ENCODE data around the gene CD248.
"Not testable (repeated sequence)": the region's sequence is repeated elsewhere in the genome, so short reads cannot be mapped to it uniquely, and the experiment has no call there.

Gene CD248

DNA sequence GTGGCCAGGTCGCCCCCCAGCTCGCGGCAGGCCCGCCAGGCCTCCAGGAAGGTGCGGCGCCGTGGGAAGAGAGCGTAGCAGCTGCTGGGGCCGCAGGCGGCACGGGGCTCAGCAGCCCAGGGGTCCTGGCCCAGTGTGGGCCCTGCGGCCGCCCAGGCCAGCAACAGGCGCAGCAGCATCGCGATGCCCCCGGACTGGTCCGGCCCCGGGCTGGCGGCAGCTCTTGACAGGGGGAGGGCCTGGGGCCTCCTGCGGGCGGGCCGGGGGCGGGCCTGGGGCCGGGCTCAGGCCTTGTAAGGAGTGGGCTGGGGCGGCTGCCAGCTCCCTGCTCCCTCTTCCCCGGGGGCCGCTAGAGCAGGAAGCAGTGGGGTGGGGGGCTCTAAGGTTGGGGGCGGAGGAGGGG lies at the start of gene CD248:
TSS of gene CD248 (minus strand) at position 196 of the 403 bp plus-strand sequence. CDS start at position 179, 17 bp downstream.
- no peak for DNase-seq

- DNase-seq: no peak
These were observed 49.1 kb upstream of the CD248 start for GRCh38 chr11:66365711-66366619.

- DNase-seq: no peak
These were observed 48.3 kb upstream of the CD248 start for GRCh38 chr11:66365166-66365565.

DNA sequence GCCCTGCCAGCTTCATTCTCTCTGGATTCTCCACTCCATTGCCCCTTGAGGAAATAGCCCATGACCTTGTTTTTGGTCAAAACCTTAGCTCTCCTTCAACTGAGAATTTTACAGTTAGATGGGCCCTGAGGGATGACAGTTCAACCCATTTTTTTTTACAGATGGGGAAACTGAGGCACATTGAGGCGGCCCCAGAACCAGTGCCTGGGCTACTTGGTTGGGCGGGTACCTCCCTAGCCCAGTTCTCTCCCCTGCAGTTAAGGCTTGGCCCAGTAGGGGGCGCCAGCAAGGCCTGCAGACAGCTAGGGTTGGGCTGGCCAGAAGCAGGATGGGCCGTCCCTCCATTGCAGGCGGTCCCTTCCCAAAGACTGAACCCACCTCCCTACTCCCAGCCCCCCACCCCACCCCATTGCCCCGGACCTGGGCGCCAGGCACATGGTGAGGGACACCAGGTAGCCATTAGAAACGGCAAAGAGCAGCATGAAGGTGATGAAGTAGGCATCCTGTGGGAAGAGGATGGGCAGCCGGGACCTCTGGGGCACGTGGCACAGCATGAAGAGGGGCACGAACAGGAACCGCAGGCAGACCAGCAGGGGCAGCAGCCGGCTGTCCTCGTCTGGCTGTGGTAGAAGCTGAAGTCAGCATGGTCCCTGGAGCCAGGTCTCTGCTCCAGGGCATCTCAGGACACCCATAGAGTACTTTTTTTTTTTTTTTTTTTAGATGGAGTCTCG lies 47.1 kb upstream of the CD248 start:
- DNase-seq: no peak

GRCh38 chr11:66363187-66363601 lies 46.4 kb upstream of the CD248 start:
- DNase-seq: no peak

DNA sequence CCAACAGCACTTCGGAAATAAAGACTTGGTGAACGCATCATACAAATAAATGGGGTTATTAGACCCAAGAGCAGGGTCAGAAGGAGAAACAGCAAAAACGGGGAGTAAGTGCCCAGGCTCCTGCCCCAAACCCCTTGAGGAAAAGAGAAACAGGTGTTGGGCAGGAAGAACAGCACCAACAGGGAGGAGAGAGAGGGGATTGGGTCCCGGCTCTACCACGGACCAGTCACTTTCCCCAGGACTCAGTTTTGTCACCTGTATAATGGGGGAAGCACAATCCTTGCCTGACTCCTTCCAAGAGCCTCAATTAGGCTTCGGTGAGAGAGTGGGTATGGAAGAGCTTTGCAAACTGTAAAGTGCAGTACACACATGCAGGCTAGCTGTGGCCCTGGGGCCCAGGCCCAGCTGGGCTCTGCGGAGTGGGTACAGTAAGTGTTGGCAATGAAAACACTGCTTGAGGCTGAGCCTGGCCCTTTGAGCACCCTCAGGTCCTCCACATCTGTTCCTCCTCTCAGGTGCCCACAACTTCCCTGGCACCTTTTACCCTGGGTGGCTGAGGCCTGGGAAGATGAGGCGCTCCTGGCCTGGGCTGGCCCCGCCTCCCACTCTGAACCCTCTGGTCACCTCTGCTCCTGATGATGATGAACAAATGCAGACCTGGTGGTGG lies 45.8 kb upstream of the CD248 start:
- no peak for DNase-seq

DNA sequence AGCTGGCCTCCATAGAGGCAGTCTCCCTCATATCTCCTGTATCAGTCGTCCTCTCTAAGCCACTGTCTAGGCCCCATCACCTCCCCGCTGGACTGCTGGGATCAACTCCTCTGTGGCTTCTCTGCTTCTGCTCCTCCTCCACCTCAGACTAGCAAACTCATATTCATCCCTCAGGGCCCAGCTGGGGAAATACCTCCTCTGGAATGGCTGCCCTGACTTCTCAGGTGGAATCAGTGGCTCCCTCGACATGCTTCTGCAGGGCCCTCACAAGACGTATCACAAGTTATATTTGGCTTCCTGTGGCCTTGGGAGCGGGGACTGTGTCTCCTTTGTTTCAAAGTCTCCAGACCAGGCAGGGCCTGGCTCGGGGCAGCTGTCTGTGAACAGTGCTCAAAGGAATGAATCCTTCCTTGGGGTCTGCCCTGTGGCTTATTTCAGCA lies 44.7 kb upstream of the CD248 start:
- DNase-seq: no peak

DNA sequence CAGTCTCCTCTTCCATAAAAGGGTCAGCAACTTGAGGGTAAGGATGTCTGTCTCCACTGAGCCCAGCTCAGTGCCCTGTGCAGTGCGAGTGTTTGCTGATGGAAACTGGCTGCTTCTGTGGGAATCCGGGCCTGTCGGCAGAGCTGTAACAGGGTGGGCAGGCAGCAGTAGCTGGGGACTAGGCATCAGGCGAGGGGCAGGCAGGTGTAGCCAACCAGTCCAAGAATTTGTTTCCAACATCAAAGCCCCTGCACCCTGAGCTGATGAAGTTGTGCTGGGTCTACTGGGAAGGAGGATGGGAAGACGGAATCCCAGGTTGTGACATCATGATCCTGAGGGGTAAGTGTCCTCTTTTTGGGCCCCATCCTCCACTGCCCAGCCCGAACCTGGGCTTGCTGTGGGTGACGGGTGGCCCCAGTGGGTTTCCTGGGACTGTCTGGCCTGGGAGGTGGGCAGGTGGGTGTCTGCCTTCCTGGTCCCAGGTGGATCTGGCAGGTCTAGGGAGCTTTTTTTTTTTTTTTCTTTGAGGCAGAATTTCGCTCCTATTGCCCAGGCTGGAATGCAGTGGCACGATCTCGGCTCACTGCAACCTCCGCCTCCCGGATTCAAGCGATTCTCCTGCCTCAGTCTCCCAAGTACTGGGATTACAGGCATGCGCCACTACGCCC lies 43.7 kb upstream of the CD248 start:
- no peak for DNase-seq

DNA sequence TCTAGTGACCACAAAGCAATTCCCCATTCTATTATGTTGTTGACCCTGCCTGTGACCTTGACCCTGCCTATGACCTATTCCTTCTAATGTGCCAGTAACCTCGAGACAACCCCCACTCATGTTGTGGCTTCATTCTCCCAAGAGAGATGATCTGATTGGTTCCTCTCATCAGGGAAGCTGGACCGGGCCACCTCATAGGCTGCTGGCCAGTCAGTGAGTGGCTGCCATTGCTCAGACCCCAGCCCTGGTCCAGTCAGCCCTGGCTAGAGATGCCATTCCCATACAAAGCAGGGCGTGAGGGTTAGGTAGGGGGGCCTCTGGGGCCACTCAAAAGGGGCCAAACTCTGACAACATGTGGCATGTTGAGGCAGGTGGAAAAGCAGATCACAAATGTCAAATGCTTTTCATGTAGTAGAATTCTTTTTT lies 42.8 kb upstream of the CD248 start:
- DNase-seq: no peak

DNA sequence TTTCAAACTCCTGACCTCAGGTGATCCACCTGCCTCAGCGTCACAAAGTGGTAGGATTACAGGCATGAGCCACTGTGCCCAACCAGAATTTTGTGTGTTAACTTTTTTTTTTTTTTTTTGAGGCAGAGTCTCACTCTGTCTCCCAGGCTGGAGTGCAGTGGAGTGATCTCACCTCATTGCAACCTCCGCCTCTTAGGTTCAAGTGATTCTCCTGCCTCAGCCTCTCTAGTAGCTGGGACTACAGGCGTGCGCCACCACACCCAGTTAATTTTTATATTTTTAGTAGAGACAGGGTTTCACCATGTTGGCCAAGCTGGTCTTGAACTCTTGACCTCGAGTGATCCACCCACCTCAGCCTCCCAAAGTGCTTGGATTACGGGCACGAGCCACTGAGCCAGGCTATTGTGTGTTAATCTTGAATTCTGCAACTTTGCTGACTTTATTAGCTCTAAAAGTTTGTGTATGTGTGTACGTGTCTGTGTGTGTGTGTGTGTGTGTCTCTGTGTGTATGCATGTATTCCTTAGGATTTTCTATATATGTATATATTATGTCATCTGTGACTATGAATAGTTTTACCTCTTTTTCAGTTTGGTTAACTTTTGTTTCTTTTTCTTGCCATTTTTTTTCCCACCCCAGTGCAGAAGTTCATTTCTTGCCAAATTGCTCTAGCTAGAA lies 33.9 kb upstream of the CD248 start:
- not testable (repeated sequence) for DNase-seq

- no peak for DNase-seq
These were observed 32.2 kb upstream of the CD248 start for GRCh38 chr11:66349084-66349386.

DNA sequence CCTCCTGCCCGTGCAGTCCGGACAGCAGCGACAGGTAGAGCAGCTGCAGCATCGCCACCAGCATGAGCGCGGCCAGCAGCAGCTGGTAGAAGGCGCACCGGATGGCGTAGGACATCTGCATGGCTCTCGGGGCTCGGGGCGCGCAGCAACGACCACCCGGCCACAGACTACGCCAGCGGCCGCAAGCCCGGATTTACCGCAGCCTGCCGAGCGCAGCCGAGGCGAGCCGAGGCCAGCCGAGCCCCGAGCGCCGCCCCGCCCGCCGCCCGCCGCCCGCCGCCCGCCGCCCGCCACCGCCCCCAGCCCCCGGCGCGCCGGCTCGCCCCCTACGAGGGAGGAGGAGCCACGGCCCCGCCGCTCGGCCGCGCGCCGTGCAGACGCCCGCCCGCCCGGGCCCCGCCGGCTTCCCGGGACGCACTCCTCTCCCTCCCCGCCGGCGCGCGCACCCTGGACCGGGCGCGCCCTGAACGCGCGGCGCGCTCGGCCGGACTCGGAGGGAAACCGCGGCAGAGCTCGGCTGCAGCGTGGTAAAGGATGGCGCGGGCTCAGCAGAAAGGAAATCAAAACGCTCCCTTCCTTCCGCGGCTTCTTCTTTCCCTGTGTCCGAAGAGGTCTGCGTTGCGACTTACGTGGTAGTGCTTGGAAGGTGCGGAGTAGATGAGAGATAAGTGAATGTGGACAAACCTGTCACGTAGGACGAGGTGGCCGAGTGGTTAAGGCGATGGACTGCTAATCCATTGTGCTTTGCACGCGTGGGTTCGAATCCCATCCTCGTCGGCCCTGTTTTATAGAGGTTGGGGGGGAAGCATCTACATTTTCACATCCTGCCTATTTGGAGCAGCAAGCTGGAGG lies 30.8 kb upstream of the CD248 start, which contains the start of gene B4GAT1:
TSS of gene B4GAT1 (minus strand) at position 205 of the 852 bp plus-strand sequence. CDS start at position 121, 84 bp downstream.
- peak; percentile 64 for DNase-seq

DNA sequence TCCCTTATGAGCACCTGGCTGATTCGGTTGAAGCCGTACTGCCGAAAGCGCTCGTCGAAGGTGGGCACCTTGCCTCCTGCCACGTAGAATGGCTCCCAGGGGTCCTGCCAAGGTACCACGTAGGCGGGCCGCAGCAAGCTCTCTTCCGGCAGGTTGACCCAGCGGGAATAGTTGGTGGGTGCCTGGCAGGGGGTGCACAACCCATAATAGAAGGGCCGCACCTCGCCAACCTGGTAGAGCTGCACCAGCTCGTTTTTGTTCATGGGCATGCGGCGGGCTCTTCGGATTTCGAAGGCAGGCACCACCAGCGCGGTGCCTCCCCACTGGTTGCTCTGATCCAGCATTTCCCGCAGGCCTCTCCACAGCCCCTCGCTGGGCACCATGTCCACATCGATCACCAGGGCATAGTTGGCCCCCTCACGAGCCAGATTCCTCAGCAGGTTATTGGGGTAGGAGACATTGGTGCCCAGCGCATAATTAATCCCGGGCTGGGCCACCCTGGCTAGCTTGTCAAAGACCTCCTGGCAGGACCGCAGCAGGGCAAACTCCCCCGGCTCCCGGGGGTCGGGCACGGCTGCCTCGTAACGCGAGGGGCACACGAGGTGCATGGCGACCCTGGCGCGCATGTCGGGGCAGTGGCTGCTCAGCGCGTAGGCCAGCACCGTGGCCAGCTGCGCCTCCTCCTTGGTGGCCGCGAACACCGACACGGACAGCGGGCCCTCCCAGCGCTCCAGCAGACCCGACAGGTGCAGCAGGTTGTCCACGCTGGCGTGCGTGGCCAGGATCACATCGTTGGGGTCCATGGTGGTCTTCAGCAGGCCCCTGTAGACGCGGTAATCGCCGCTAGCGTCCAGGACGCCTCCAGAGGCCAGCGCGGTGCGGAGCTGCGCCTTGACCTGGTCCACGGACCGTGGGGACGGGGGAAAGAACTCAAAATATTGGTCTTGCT lies 29.9 kb upstream of the CD248 start:
- no peak for DNase-seq

GRCh38 chr11:66345316-66345649 lies 28.4 kb upstream of the CD248 start:
- no peak for DNase-seq

DNA sequence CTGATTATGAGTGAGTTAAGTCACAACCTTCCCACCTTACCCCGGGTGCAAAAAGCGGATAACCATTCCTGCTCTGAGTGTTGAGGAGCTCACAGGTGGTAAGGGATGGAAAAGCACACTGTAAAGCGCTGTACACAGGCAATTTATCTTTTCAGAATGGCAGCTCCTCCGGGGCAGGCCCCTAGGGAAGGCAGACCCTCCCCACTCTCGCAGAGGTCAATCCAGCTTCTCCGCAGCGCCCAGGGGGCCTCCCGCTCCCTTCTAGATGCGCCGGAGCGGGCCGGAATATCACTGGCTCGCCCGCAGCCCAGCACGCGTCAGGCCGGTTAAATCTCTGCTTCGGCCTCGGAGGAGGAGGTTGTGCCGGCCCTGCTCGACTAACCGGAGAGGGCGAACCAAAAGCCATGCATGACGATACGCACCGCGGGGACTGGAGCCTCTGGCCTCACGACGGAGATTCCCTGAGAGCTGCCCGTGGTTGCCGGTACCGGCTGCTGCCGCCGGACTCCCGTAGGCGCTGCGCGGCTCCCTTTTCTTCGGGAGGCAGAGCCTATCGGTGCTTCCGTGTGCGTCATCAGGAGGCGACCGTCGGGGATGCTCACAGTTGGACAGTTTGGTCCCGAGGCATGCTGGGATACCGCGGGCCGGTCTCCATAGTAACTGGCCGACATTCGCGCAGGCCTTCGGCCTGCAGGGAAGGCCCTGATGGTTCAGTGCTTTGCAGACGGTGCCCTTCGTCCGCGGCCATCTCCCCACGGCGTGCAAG lies 27.9 kb upstream of the CD248 start, which contains the start of gene BRMS1:
TSS of gene BRMS1 (minus strand) at position 555 of the 766 bp plus-strand sequence. CDS start 2,870 bp downstream, outside the sequence.
- DNase-seq: peak; percentile 88

DNA sequence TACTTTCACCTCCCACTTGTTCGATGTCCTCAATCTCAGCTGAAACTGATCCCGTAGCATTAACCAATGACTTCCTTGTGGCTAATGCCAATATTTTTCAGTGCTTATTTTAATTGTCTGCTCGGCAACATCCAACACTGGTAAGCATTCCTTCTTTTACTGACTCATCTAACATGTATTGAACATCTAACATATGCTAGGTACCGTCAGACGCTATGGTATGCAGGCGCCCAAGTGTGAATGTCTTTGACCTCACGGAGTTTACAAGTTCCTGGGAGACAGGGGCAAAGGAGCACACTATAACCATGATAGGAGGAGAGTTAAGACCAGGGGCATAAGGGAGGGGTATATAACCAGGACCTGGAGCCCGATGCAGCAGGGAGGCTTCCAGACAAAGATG lies 26.3 kb upstream of the CD248 start:
- no peak for DNase-seq

DNA sequence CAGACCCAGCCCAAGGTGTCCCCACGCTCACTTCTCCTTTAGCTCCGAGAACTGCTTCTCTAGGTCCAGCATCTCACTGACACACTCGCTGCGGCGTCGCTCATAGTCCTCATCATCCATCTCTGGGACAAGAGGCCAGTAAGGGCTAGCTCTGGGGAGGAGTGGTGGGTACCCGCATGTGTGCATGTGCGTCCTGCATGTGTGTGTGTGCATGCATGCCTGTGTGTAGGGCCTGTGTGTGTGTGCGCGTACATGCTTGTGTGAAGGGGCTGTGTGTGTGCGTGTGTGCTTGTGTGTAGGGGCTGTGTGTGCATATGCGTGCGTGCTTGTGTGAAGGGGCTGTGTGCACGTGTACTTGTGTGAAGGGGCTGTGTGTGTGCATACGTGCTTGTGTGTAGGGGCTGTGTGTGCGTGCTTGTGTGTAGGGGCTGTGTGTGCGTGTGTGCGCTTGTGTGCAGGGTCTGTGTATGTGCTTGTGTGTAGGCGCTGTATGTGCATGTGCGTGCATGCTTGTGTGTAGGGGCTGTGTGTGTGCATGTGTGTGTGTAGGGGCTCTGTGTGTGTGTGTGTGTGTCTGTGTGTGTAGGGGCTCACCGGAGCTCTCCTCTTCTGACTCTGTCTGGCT lies 24.8 kb upstream of the CD248 start:
- no peak for DNase-seq

DNA sequence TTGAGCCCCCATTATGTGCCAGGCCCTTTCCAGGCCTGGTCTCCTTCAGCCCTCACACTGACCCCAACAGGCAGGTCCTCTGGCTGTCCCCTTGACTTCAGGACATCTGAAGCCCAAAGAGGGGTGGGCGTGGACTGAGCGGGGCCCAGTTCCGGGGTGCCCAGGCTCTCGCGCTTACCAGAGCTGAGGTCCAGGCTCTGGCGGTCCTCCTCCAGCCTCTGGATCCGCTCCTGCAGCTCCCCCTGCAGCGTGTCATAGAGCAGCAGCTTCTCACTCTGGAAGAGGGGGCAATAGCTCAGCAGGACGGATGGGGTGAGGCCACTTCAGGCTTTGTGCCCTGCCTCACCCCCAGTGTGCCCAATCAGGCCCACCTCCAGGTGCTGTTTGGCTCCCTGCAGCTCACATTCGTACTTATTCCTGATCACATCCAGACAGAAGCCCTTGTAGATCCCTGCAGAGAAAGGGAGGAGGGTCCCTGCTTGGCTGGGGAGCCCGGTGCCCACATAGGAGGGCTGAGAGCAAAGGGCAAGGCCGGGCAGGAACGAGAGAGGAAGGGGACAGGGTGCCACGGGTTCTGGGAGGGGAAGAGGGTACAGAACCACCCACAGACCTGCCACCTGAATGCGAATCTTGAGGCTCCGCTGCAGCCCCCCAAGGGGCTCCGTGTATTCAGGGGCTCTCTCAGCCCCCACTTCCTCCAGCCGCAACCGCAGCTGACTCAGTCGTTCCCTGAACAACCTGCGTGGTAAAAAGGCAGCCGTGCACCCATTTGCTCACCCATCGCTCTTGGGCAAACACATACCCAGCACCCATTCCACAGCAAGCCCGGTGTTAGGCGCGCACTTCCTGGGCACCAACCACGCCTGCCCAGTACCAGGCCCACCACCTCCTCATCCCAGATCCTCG lies 24.0 kb upstream of the CD248 start:
- DNase-seq: no peak
